GM12878 (cell line): ENCODE measurements around the gene STX8. TPM values are rescaled to one million over a fixed set of nuclear protein-coding genes. Genes with fewer than 3 reads are reported as not detected.

Experiments used
- ETV6 ChIP-seq, 2 experiments: fragments of 450-650 bp in 1 of 2; IDR thresholded peaks in 1 of 2; conservative IDR thresholded peaks in 1 of 2; 2 replicates each; pipeline ENCODE4 v1.6.1; 2014; ENCODE audit warnings: antibody characterized with exemption in 1 of 2, borderline replicate concordance in 1 of 2, low read depth in 1 of 2, mild to moderate bottlenecking in 1 of 2, moderate library complexity in 1 of 2
- HDAC2 ChIP-seq: fragments of 200-600 bp; sonication (generic); IDR thresholded peaks from 2 replicates; pipeline ENCODE4 v1.6.1; 2017
- MEF2A ChIP-seq: IDR thresholded peaks from 2 replicates; pipeline ENCODE4 v1.6.1; 2011; ENCODE audit warnings: low read depth, mild to moderate bottlenecking, low read length, moderate library complexity; ENCODE audit not compliant: insufficient read depth
- MTA2 ChIP-seq: fragments of 450-650 bp; IDR thresholded peaks from 2 replicates; pipeline ENCODE4 v1.6.1; 2016; ENCODE audit warnings: low read depth, mild to moderate bottlenecking, moderate library complexity
- MYB ChIP-seq: fragments of 150-350 bp; IDR thresholded peaks from 2 replicates; pipeline ENCODE4 v1.6.1; 2014; ENCODE audit warnings: mild to moderate bottlenecking, low read depth, low read length, borderline replicate concordance
- NFIC ChIP-seq: IDR thresholded peaks from 2 replicates; pipeline ENCODE4 v1.6.1; 2012; ENCODE audit warnings: low read depth, mild to moderate bottlenecking, inconsistent platforms, low read length, moderate library complexity
- NR2F1 ChIP-seq: fragments of 450-650 bp; conservative IDR thresholded peaks from 2 replicates; pipeline ENCODE4 v1.6.1; 2017; ENCODE audit warnings: mild to moderate bottlenecking
- PAX5 ChIP-seq: IDR thresholded peaks from 2 replicates; pipeline ENCODE4 v1.6.1; 2011; ENCODE audit warnings: low read depth, low read length, borderline replicate concordance
- PRDM15 ChIP-seq: fragments of 450-650 bp; formaldehyde crosslinking; IDR thresholded peaks from 2 replicates; pipeline ENCODE4 v1.4.0; 2020; ENCODE audit warnings: mild to moderate bottlenecking, moderate library complexity
- RB1 ChIP-seq: fragments of 450-650 bp; formaldehyde crosslinking; IDR thresholded peaks from 2 replicates; pipeline ENCODE4 v1.6.1; 2017; ENCODE audit warnings: mild to moderate bottlenecking, borderline replicate concordance
- RBBP5 ChIP-seq: fragments of 200-600 bp; sonication (generic); conservative IDR thresholded peaks from 2 replicates; pipeline ENCODE4 v1.6.1; 2016
- SP1 ChIP-seq: IDR thresholded peaks from one replicate; pipeline ENCODE4 v1.6.1; 2011; ENCODE audit warnings: low read depth, low read length
- YY1 ChIP-seq: IDR thresholded peaks from 2 replicates; pipeline ENCODE4 v1.6.1; 2011; ENCODE audit warnings: low read depth, mild to moderate bottlenecking, low read length
- polyA plus RNA-seq, 11 experiments: library from polyadenylated mRNA; depleted of rRNA in 4 of 11; unstranded in 6 of 11; stranded (reverse) in 5 of 11; fragments of >200 nt; fragmentation: Nextera tagmentation in 4 of 11; fragmentation: Illumina TruSeq in 1 of 11; extraction: Ambion mirVana in 4 of 11; extraction: Trizol in 1 of 11; gene quantifications; 1 replicate in 1 of 11; 2 replicates in 10 of 11; pipeline versions ENCODE4 v1.2.1 to v1.2.3, GENCODE V29; 2011 to 2016; ENCODE audit warnings: inconsistent platforms in 2 of 11, missing spikeins in 2 of 11, low read depth in 1 of 11
- total RNA-seq, 4 experiments: library from RNA; depleted of rRNA in 3 of 4; stranded (reverse); fragments of >200 nt in 3 of 4; fragmentation: Illumina TruSeq in 1 of 4; extraction: Trizol in 1 of 4; gene quantifications; 2 replicates each; pipeline versions ENCODE4 v1.2.1 to v1.2.3, GENCODE V29; 2013 to 2021
- TF ChIP-seq, protein P1 (sequence below): fragments of 450-650 bp; IDR thresholded peaks from 2 replicates; pipeline ENCODE4 v1.6.1; 2016; ENCODE audit warnings: mild to moderate bottlenecking, moderate library complexity, borderline replicate concordance
- TF ChIP-seq, protein P2 (sequence below): fragments of 450-650 bp; IDR thresholded peaks from 2 replicates; pipeline ENCODE4 v1.6.1; 2017; ENCODE audit warnings: mild to moderate bottlenecking, low read depth, inconsistent platforms; ENCODE audit not compliant: poor library complexity, severe bottlenecking
- TF ChIP-seq, protein P3 (sequence below): fragments of 450-650 bp; formaldehyde crosslinking; IDR thresholded peaks from 2 replicates; pipeline ENCODE4 v1.4.0; 2022; ENCODE audit warnings: mild to moderate bottlenecking, moderate library complexity

The STX8 gene
- total and polyA plus RNA-seq, 10 of the 15 experiments (the other 5 are each of a cell fraction or from before 2014, with no cell fraction given) = 47.9 to 151 (median 72.9) TPM

GRCh38 chr17:9432934-9433421 lies 142.6 kb downstream of the STX8 start (continued):
- TF ChIP-seq MEF2A (no peak), PRDM15 (CRISPR knock-in tag) (no peak), RB1 (no peak), NFIC (peak; percentile 32; the same call in 1 of the 2 replicates), NR2F1 (peak; percentile 37; the same call in 1 of the 2 replicates), ETV6 (conservative IDR thresholded peaks at IDR 0.05 in 1 of 2, IDR thresholded peaks at IDR 0.05 in 1 of 2; ENCODE audit: borderline replicate concordance in 1 of 2, low read depth in 1 of 2) (peak in 1 of 2 experiments; percentile 72; a peak in 1 of 4 replicates), MYB (no peak), PAX5 (peak; percentile 58; the same call in 1 of the 2 replicates), HDAC2 (no peak), MTA2 (0 out of 2 replicates have a peak, but pooled peaks have one; percentile 22), YY1 (no peak), SP1 (no peak), RBBP5 (no peak)
- TF ChIP-seq, protein P1, sequence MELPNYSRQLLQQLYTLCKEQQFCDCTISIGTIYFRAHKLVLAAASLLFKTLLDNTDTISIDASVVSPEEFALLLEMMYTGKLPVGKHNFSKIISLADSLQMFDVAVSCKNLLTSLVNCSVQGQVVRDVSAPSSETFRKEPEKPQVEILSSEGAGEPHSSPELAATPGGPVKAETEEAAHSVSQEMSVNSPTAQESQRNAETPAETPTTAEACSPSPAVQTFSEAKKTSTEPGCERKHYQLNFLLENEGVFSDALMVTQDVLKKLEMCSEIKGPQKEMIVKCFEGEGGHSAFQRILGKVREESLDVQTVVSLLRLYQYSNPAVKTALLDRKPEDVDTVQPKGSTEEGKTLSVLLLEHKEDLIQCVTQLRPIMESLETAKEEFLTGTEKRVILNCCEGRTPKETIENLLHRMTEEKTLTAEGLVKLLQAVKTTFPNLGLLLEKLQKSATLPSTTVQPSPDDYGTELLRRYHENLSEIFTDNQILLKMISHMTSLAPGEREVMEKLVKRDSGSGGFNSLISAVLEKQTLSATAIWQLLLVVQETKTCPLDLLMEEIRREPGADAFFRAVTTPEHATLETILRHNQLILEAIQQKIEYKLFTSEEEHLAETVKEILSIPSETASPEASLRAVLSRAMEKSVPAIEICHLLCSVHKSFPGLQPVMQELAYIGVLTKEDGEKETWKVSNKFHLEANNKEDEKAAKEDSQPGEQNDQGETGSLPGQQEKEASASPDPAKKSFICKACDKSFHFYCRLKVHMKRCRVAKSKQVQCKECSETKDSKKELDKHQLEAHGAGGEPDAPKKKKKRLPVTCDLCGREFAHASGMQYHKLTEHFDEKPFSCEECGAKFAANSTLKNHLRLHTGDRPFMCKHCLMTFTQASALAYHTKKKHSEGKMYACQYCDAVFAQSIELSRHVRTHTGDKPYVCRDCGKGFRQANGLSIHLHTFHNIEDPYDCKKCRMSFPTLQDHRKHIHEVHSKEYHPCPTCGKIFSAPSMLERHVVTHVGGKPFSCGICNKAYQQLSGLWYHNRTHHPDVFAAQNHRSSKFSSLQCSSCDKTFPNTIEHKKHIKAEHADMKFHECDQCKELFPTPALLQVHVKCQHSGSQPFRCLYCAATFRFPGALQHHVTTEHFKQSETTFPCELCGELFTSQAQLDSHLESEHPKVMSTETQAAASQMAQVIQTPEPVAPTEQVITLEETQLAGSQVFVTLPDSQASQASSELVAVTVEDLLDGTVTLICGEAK = no peak
- TF ChIP-seq, protein P2, sequence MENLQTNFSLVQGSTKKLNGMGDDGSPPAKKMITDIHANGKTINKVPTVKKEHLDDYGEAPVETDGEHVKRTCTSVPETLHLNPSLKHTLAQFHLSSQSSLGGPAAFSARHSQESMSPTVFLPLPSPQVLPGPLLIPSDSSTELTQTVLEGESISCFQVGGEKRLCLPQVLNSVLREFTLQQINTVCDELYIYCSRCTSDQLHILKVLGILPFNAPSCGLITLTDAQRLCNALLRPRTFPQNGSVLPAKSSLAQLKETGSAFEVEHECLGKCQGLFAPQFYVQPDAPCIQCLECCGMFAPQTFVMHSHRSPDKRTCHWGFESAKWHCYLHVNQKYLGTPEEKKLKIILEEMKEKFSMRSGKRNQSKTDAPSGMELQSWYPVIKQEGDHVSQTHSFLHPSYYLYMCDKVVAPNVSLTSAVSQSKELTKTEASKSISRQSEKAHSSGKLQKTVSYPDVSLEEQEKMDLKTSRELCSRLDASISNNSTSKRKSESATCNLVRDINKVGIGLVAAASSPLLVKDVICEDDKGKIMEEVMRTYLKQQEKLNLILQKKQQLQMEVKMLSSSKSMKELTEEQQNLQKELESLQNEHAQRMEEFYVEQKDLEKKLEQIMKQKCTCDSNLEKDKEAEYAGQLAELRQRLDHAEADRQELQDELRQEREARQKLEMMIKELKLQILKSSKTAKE = peak; percentile 71
- TF ChIP-seq, protein P3, sequence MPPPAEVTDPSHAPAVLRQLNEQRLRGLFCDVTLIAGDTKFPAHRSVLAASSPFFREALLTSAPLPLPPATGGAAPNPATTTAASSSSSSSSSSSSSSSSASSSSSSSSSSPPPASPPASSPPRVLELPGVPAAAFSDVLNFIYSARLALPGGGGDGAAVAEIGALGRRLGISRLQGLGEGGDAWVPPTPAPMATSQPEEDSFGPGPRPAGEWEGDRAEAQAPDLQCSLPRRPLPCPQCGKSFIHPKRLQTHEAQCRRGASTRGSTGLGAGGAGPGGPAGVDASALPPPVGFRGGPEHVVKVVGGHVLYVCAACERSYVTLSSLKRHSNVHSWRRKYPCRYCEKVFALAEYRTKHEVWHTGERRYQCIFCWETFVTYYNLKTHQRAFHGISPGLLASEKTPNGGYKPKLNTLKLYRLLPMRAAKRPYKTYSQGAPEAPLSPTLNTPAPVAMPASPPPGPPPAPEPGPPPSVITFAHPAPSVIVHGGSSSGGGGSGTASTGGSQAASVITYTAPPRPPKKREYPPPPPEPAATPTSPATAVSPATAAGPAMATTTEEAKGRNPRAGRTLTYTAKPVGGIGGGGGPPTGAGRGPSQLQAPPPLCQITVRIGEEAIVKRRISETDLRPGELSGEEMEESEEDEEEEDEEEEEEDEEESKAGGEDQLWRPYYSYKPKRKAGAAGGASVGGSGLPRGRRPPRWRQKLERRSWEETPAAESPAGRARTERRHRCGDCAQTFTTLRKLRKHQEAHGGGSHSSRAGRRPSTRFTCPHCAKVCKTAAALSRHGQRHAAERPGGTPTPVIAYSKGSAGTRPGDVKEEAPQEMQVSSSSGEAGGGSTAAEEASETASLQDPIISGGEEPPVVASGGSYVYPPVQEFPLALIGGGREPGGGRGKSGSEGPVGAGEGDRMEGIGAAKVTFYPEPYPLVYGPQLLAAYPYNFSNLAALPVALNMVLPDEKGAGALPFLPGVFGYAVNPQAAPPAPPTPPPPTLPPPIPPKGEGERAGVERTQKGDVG (CRISPR knock-in tag) = no peak
